ENCODE data around the gene DZIP1L. TPM values are rescaled to one million over a fixed set of nuclear protein-coding genes. Genes with fewer than 3 reads are reported as not detected.

Gene DZIP1L
- total RNA-seq, 1 donor from 2014 or later = 27.5 TPM

DNA sequence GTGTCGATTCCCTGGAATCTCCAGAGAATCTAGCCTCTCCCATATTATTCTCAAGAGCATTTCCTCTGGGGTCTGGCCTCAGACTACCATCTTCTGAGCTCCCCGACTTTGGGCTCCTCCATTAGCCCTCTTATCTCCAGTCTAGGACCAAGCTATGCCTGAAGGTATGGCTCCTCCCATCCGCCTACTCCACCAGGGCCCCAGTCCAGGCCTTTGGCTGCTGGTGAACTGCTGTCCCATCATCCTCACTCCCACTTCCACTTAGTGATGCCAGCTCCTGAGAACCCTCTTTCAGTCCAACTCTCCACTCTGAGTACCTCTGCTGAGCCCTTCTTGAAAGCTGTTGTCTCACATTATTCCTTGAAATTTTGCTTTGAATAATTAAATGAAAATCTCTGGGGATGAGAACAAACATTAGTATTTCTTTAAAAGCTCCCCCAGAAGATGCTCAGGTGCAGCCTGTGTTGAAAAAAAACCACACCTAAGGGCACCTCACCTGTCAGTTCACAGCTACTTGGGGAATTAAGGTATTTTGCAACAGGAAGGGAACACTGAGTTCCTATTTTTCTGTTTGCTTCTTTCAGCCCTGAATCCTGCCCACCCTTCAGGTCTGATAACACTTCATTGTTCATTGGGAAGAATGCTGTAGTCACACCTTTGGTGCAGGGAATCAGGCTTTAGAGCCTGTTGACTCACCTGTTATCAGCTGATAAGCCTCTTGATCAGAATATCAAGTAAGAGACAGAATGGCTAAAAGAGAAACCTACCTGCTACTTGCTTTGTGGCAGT is 95.9 kb downstream of the DZIP1L start:
- Histone ChIP-seq H3K27me3 (no peaks in the 10 kb centered on the region), H3K4me1 (no peaks in the 10 kb centered on the region), H3K36me3 (no peaks in the 10 kb centered on the region), H3K9me3 (no peaks in the 10 kb centered on the region), H3K4me3 (no peak overlapping the region), H3K27ac (no peak overlapping the region)
- TF ChIP-seq, protein P1, sequence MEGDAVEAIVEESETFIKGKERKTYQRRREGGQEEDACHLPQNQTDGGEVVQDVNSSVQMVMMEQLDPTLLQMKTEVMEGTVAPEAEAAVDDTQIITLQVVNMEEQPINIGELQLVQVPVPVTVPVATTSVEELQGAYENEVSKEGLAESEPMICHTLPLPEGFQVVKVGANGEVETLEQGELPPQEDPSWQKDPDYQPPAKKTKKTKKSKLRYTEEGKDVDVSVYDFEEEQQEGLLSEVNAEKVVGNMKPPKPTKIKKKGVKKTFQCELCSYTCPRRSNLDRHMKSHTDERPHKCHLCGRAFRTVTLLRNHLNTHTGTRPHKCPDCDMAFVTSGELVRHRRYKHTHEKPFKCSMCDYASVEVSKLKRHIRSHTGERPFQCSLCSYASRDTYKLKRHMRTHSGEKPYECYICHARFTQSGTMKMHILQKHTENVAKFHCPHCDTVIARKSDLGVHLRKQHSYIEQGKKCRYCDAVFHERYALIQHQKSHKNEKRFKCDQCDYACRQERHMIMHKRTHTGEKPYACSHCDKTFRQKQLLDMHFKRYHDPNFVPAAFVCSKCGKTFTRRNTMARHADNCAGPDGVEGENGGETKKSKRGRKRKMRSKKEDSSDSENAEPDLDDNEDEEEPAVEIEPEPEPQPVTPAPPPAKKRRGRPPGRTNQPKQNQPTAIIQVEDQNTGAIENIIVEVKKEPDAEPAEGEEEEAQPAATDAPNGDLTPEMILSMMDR (IDR thresholded peaks at IDR 0.05) = no peak
- TF ChIP-seq POLR2AphosphoS5 (IDR thresholded peaks at IDR 0.05; ENCODE audit: insufficient read depth in 1 of 2, low read depth in 1 of 2) = no peak
- TF ChIP-seq POLR2A (IDR thresholded peaks at IDR 0.05) = no peak
- no peak for DNase-seq (ENCODE audit: extremely low spot score in 2 of 2)
- intact Hi-C loops (cut with DNase I) = no loop called here

DNA sequence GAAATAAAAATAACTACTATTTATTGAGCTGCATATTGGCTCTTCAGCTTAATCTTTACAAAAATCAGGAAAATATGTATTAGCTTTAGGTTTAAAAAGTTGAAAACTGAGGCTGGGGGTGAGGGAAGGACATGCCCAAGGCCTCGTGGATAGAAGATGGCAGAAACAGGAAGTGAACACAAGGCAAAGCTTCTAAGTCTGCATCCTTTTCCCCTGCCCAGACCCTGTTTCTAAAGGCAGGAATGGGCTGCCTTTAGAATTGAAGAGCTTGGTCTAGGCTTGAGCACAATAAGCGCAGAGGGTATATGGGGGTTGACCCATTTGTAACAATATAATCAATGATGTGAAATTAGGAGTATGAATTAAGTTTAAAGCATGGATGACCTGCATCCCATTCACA is 99.3 kb downstream of the DZIP1L start:
- Histone ChIP-seq H3K4me3 (no peak overlapping the region), H3K9me3 (no peaks in the 10 kb centered on the region), H3K27ac (no peak overlapping the region), H3K36me3 (no peaks in the 10 kb centered on the region), H3K4me1 (no peaks in the 10 kb centered on the region), H3K27me3 (no peaks in the 10 kb centered on the region)
- intact Hi-C loops (cut with DNase I) = loop anchor here (2.0 kb wide), 1 partner anchor 55 kb away; no protein-coding TSS in a partner anchor
- DNase-seq (ENCODE audit: extremely low spot score in 2 of 2) = no peak
- no peak for TF ChIP-seq POLR2A (IDR thresholded peaks at IDR 0.05)
- no peak for TF ChIP-seq POLR2AphosphoS5 (IDR thresholded peaks at IDR 0.05; ENCODE audit: insufficient read depth in 1 of 2, low read depth in 1 of 2)
- TF ChIP-seq, protein P1 (IDR thresholded peaks at IDR 0.05) = no peak

DNA sequence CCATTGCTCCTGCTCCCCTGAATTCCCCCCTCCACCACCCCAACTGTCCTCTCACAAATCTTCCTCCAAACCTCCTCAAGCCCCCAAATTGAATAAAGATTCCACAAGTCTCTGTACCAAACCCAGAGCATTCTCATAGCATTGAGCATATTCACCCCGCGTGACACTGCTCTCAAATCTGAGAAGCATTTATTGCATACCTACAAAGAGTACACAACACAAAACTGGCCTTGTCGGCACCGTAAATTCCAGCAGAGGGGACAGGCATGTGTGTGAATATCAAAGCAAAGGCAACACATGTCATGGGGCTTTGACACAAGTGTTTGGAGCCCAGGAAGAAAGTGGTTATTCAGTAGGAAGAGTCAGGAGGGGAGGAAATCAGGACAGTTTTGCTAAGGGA is 102.9 kb downstream of the DZIP1L start:
- no peak overlapping the region for H3K4me3 ChIP-seq
- TF ChIP-seq, protein P1 (IDR thresholded peaks at IDR 0.05) = no peak
- no peak for TF ChIP-seq POLR2AphosphoS5 (IDR thresholded peaks at IDR 0.05; ENCODE audit: insufficient read depth in 1 of 2, low read depth in 1 of 2)
- H3K9me3 ChIP-seq = no peaks in the 10 kb centered on the region
- H3K27me3 ChIP-seq = no peaks in the 10 kb centered on the region
- H3K27ac ChIP-seq = no peak overlapping the region
- H3K36me3 ChIP-seq = no peaks in the 10 kb centered on the region
- intact Hi-C loops (cut with DNase I) = no loop called here
- H3K4me1 ChIP-seq = no peaks in the 10 kb centered on the region
- DNase-seq (ENCODE audit: extremely low spot score in 2 of 2) = no peak

Other genes with a start within 250 kb of the DZIP1L start
- gene CLDN18, start 105.4 kb downstream of the DZIP1L start, total RNA-seq = not detected
- not detected for gene A4GNT, start 16.8 kb upstream of the DZIP1L start, total RNA-seq
- gene DBR1, start 59.3 kb upstream of the DZIP1L start, total RNA-seq = 8.6 TPM
- 55.0 TPM for gene ARMC8, start 71.7 kb upstream of the DZIP1L start, total RNA-seq
- not detected for gene NME9, start 214.2 kb upstream of the DZIP1L start, total RNA-seq
- gene MRAS, start 233.0 kb upstream of the DZIP1L start, total RNA-seq = 26.8 TPM